NCI-H2196 (cell line): ENCODE results near the gene FOXP4.

Source experiments
- DNase-seq: peaks from one replicate; lab custom pipeline; 2025; ENCODE audit not compliant: unreplicated experiment; lab: John Stamatoyannopoulos, UW

FOXP4 gene

GRCh38 chr6:41623330-41623729 lies 77.1 kb downstream of the FOXP4 start:
- DNase-seq = no peak

DNA sequence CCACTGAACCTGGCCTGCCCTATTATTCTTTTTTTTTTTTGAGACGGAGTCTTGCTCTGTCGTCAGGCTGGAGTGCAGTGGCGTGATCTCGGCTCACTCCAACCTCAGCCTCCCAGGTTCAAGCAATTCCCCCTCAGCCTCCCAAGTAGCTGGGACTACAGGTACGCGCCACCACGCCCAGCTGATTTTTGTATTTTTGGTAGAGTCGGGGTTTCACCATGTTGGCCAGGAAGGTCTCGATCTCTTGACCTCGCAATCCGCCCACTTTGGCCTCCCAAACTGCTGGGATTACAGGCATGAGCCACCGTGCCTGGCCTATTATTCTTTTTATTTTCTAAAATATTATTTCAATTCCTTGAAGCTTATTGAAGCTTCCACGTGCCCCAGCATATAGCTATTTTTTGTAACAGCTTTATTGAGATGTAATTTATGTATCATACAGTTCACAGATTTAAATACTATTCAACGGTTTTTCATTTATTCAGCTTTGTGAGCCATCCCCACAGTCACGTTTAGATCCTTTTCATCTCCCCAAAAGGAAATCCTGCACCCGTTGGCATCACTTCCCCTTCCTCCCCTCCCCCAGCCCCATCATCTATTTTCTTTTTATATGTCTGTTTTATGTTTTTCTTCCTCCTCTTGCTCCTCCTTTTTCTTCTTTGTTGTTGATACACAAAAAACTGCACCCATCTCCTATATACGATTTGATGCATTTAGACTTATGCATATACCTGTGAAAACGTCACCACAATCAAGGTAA lies 78.6 kb downstream of the FOXP4 start:
- no peak for DNase-seq

DNA sequence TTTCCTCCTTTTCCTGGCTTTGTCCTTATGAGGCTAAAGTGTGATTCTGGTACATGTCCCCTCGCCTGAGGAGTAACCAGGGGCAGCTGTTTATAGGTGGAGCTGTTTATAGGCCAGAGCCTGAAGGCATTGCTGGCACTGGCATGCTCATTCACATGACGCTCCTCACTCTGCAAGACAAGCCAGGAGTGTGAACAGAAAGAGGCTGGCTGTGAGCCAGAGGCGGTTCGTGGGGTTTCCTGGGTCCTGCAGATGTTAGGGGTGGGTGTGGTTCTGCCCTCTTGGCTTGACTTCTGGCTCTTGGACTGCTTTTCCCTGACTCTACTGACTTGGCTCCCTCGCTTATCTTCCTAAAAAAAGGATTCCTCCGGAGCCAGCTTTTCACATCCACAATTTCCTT lies 79.3 kb downstream of the FOXP4 start:
- DNase-seq = peak; percentile 42

DNA sequence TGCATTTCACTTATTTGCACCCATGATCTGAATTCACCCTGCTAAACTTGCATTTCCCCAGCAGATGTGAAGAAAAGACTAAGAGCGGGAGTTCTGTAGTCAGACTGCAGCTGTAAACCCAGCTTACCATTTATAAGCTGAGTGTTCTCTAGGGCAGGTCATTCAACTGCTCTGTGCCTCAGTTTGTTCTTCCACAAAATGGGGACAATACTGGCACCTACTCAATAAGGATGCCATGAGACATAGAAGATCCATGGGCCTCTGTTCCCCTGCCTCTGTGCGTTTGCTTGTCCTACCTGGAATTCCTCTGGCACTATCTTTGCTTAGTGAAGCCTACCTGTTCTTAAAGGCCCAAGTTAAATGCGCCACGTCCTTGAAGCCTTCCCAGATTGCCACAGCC lies 79.8 kb downstream of the FOXP4 start:
- no peak for DNase-seq

GRCh38 chr6:41626917-41627316 lies 80.7 kb downstream of the FOXP4 start:
- no peak for DNase-seq

DNA sequence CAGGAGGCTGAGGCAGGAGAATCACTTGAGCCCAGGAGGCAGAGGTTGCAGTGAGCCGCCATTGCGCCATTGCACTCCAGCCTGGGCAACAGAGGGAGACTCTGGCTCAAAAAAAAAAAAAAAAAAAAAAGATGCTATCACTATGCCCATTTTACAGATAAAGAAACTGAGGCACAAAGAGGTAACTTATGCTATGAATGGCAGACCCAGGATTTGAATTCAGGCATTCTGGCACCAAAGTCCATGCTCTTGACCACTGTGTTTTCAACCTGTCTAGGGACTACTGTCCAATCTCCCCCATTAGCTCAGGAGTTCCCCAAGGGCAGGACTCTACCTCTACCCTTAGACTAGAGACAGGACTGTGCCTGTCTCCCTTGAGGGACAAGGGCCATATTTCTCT lies 82.9 kb downstream of the FOXP4 start:
- no peak for DNase-seq

DNA sequence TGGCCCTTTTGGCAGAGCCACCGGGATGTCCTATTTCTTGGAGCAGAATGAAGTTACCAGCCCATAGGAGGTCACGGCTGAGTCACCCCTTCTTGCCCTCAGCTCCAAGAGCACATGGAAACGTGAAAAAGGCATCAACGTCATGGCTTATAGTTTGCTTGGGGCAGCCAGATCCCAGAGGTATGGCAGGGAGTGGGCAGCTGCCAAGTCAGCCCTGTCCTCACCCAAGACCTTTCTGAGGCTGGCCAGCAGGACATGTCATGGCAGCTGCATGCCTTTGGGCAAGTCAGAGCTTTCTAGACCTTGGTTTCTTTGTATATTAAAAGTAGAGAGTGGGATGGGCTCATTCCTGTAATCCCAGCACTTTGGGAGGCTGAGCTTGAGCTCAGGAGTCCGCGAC lies 83.9 kb downstream of the FOXP4 start:
- DNase-seq = no peak

DNA sequence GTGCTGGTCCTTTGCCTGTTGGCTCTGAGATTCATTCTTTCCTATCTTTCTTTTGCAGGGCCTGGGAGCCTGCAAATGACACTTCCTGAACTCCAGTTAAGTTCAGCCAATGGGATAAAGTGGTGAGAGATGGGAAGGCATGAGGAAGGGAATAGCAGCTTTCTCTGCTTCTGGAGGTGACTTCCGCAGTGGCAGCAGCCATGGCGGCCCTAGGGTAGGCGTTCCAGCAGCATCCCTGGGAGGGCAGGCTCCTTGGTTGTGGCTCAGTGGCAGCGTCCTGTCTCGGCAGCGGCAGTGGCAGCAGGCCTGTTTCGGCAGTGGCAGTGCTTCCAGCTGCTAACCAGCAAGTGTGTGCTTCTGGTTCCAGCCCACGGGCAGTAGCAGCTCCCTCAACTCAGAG lies 84.8 kb downstream of the FOXP4 start:
- no peak for DNase-seq

DNA sequence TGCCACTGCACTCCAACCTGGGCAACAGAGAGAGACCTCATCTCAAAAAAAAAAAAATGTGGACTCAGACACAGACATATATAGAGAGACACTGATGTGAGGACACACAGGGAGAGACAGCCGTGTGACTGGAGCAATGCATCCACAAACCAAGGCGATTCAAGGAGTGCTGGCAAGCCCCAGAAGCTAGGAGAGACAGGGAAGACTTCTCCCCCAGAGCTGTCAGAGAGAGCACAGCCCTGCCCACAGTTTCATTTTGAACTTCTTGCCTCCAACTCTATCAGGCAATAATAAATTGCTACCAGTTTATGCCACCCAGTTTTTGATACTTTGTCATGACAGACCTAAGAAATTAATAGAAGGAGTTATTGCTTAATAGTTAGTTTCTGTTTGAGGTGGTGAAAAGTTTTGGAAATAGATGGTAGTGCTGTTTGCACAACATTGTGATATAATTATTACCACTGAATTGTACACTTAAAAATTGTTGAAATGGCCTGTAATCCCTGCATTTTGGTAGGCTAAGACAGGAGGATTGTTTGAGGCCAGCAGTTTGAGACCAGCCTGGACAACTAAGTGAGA lies 87.0 kb downstream of the FOXP4 start:
- no peak for DNase-seq

GRCh38 chr6:41634657-41635056 lies 88.5 kb downstream of the FOXP4 start:
- DNase-seq = no peak

DNA sequence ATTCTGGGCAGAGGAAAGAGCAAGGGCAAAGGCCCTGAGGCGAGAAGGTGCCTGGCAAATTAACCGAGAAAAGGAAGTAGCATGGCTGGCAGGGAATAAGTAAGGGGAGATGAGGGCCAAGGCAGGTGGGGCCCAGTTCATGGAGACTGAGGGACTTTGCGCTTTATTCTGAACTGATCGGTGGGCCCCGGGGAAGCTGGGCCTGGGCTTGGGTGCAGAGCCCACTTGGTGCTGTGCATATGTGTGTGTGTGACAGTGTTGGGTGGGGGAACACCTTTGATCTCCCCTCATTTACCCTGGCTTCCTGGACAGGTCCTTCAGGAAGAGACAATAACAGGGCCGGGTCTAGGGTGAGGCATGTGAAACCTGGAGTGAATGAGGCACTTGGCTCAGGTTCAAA lies 89.2 kb downstream of the FOXP4 start:
- DNase-seq = no peak

DNA sequence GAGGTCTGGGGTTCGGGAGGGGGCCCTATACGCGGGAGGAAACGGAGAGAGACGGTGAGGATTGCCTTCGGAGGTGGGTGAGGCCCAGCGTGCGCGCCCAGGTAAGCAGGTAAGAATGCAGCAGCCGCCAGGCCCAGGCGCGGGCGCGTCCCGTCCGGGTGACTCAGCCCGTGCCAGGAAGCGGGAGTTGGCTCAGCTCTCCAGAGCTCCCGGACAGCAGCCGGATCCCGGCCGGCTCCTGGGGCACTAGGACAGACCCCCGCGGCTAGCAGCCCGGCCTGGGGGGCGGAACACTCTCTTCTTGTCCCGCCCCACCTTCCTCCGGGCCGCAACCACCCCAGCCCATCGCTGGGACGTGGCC lies 90.6 kb downstream of the FOXP4 start:
- DNase-seq = no peak

DNA sequence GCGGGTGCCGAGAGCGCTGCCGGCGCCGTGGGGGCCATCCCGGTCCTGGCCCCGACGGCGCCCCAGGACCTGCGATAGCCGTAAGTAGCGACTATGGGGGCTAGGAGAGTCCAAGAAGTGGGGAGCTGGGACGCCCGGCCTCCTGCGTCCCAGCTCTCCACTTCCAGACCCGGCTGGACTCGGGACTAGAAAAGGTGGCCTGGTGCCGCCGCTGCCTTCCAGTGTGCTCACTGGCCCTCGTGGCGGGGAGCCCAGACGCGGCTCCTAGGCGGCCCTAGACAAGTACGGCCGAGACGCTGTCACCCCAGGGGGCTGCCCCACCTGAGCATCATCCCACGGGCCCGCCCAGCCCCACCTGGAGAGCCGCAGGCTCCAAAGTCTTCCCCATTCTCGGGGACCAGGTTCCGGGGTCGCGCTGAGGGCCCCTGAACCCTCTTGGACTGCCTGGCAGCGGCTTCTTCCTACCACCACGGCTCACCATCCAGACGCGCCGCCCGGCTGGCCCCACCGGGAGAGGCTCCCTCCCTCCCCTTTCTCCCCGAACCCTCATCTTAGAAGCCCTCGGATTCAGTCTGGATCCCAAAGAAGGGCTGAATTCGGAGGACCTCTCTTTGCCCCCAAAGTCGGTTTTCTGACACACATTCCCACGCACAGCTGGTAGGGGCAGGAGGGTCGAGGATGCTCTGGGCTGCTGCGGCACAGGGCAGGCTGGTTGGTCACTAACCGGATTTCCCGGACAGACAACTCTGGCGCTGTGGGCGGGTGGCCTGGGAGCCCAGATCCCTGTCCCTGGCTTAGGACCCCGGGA lies 91.2 kb downstream of the FOXP4 start:
- no peak for DNase-seq

GRCh38 chr6:41638002-41638934 lies 92.1 kb downstream of the FOXP4 start, which contains the start of gene MDFI:
Gene MDFI, plus strand, starts transcription at chr6:41638468. Its CDS starts 282 bp downstream, at chr6:41638750.
- DNase-seq = no peak

GRCh38 chr6:41638935-41639808 lies 93.0 kb downstream of the FOXP4 start:
- DNase-seq = no peak

DNA sequence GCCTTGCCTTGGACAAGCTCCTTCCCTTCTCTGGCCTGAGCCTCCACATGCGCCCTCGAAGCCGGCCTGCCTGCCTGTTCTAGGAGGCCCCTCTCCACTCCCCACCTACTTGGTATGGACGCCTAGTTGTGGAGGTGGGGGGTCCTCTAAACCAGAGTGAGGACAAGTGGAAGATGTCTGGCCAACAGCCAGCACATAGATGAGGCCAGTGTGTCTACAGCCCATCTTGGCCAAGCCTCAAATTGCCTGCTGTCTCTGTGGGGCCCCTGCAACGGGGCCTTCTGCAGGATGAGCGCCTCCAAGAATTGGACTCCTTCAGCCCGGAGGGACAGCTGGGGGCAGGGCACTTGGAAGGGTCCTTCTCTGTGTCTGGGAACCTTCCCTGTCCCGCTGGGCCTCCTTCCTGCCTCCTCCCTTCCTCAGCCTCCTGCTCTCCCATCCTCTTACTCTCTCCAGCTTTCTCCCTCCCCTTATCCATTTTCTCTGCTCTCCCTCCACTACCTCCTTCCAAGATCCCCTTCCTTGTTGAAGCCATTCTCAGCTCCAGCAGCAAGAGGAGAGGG lies 93.7 kb downstream of the FOXP4 start:
- no peak for DNase-seq

DNA sequence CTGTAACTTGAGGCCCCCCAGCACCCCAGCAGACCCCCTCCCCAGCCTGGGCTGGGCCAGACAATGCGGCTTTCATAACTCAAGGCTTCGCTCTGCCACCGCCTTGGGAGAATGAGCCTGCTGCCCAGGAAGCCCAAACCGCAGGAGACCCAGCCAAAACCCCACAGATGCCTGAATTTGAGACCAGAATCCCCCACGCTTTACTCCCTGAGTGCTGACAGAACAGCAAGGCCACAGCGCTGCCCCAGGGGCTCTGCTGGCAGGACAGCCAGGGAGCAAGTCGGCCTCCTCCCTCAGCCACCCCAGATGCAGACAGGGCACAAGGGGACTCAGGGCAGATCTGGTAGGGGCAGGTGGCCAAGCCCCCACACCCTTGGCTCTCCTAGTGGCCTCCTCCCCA lies 94.2 kb downstream of the FOXP4 start:
- DNase-seq = no peak

DNA sequence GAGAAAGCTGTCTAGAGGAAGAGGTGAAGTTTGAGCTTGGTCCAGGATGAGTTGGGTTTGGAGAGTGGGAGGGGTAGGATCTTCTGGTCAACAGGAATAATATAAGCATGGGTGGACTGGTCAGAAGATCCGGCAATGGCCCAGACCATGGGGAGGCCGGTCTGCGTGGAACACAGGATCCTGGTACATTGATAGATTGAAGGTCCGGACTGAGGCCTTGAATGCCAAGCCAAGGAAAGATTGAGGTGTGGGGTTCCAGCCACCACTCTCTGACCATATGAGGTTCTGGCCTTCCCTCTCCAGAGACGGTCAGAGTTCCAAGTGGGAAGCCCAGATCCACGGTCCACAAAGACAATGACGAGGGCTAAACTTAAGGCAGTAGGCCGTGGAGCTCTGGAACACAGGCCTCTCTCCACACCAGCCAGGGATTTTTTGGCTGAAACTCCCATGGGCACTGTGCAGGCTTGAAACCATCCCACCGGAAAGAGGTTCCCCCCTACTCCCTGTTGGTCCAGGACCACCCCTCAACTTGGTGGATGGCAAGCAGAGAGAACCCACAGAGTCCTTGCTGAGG lies 95.3 kb downstream of the FOXP4 start:
- no peak for DNase-seq
